Common myeloid progenitor, CD34-positive (primary cell): ENCODE results near the gene MYOZ1.

Experiments
- CTCF ChIA-PET: fragments of 350-600 bp; sonication (Branson Sonifier 250); formaldehyde crosslinking; loops from one replicate; lab custom pipeline; 2021; ENCODE audit warnings: antibody characterized with exemption; lab: Charles Lee
- POLR2A ChIA-PET: fragments of 350-600 bp; sonication (Branson Sonifier 250); formaldehyde crosslinking; loops from one replicate; lab custom pipeline; 2021; ENCODE audit warnings: antibody characterized with exemption; lab: Charles Lee
- DNase-seq, 3 donors: peaks; one replicate each; pipeline versions ENCODE4 v3.0.0 to v3.0.0-alpha.2; 2013
- H3K27ac ChIP-seq, 2 experiments: 1 replicate in 1 of 2; 2 replicates in 1 of 2; pipeline ENCODE4 v1.7.0; 2013; ENCODE audit warnings: inconsistent platforms in 2 of 2, low read length in 2 of 2, mild to moderate bottlenecking in 2 of 2, low read depth in 1 of 2, moderate library complexity in 1 of 2; ENCODE audit not compliant: severe bottlenecking in 2 of 2, insufficient read depth in 1 of 2, poor library complexity in 1 of 2
- H3K27me3 ChIP-seq, 5 experiments: replicated peaks in 2 of 5; 1 replicate in 3 of 5; 2 replicates in 2 of 5; pipeline versions ENCODE4 v1.6.1 to v1.7.0; 2013; ENCODE audit warnings: low read length in 4 of 5, mild to moderate bottlenecking in 2 of 5, moderate library complexity in 2 of 5, inconsistent platforms in 1 of 5; ENCODE audit not compliant: insufficient read depth in 5 of 5, control insufficient read depth in 4 of 5
- H3K36me3 ChIP-seq, 4 experiments: 1 replicate in 2 of 4; 2 replicates in 2 of 4; pipeline versions ENCODE4 v1.6.1 to v1.7.0; 2013; ENCODE audit warnings: low read length in 3 of 4, control low read depth in 1 of 4, mild to moderate bottlenecking in 1 of 4; ENCODE audit not compliant: control insufficient read depth in 4 of 4, insufficient read depth in 4 of 4
- H3K4me1 ChIP-seq, 4 experiments: 1 replicate in 3 of 4; 2 replicates in 1 of 4; pipeline versions ENCODE4 v1.6.1 to v1.7.1; 2013; ENCODE audit warnings: low read length in 3 of 4, mild to moderate bottlenecking in 3 of 4, control low read depth in 1 of 4, inconsistent platforms in 1 of 4, moderate library complexity in 1 of 4; ENCODE audit not compliant: control insufficient read depth in 4 of 4, insufficient read depth in 4 of 4; ENCODE audit errors: control extremely low read depth in 1 of 4
- H3K4me3 ChIP-seq, 7 experiments: 1 replicate in 4 of 7; 2 replicates in 3 of 7; pipeline versions ENCODE4 v1.5.1 to v1.7.0; 2013; ENCODE audit warnings: mild to moderate bottlenecking in 7 of 7, low read length in 6 of 7, moderate library complexity in 6 of 7, inconsistent platforms in 2 of 7, low read depth in 2 of 7, control low read depth in 1 of 7; ENCODE audit not compliant: insufficient read depth in 4 of 7, control insufficient read depth in 1 of 7; ENCODE audit errors: extremely low read depth in 1 of 7
- H3K9me3 ChIP-seq, 5 experiments: 1 replicate in 4 of 5; 2 replicates in 1 of 5; pipeline versions ENCODE4 v1.6.1 to v1.7.1; 2013; ENCODE audit warnings: low read length in 4 of 5, mild to moderate bottlenecking in 2 of 5, inconsistent platforms in 1 of 5, low read depth in 1 of 5, moderate library complexity in 1 of 5; ENCODE audit not compliant: control insufficient read depth in 4 of 5, insufficient read depth in 2 of 5; ENCODE audit errors: control extremely low read depth in 1 of 5
- WGBS: methylation state at CpG from one replicate; pipeline ENCODE4 v1.1.5; 2013; ENCODE audit not compliant: insufficient coverage; 5-methylcytosine and 5-hydroxymethylcytosine counted together

The MYOZ1 gene

GRCh38 chr10:73646598-73647041, 5.3 kb upstream of the MYOZ1 start:
- Histone ChIP-seq H3K27ac (no peak overlapping the region), H3K36me3 (no peaks in the 10 kb centered on the region), H3K27me3 (no peaks in the 10 kb centered on the region), H3K9me3 (no peaks in the 10 kb centered on the region), H3K4me1 (peaks cover 0 to 38% (median 18%) of the 10 kb centered on the region in 4 experiments), H3K4me3 (no peak overlapping the region)
- DNase-seq, result no peak
- ChIA-PET CTCF (interaction anchor here (0.7 to 6.3 kb wide), 8 partner anchors 23 to 395 kb away, joined by 3 to 98 read pairs (median 5); partner anchors contain the start of genes MRPS16 and USP54), POLR2A (no interaction called here)
- whole genome bisulfite sequencing, result 98% methylated on average over 8 of the region's 9 CpGs

DNA sequence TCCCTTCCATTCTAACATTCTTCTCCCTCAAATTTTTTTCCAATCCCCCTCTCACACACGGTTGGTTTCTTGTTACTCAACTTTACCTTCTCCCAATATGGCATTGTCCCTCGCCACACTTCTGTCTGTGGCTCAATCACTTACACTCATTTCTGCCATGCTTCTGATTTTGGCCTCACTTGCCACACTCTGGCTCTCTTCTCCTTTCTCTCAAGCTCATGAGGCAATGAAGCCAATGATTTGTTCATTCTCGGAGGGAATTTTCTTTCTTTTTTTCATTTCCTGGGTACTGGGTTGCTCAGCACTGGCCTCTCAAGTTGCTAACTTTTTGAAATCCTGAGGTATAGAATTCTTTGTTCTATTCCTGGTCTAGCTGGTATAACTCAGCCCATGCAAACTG, 4.0 kb upstream of the MYOZ1 start:
- no peaks in the 10 kb centered on the region for H3K36me3 ChIP-seq
- no peaks in the 10 kb centered on the region for H3K9me3 ChIP-seq
- WGBS, result 88% methylated on average over 2 of the region's 3 CpGs
- peaks cover 0 to 34% (median 18%) of the 10 kb centered on the region in 4 experiments for H3K4me1 ChIP-seq
- H3K4me3 ChIP-seq, result no peak overlapping the region
- ChIA-PET CTCF (interaction anchor here (0.7 to 6.3 kb wide), 14 partner anchors 9 to 133 kb away, joined by 3 to 98 read pairs (median 4); no protein-coding TSS in a partner anchor), POLR2A (no interaction called here)
- H3K27ac ChIP-seq, result no peak overlapping the region
- H3K27me3 ChIP-seq, result no peaks in the 10 kb centered on the region
- DNase-seq, result no peak

DNA sequence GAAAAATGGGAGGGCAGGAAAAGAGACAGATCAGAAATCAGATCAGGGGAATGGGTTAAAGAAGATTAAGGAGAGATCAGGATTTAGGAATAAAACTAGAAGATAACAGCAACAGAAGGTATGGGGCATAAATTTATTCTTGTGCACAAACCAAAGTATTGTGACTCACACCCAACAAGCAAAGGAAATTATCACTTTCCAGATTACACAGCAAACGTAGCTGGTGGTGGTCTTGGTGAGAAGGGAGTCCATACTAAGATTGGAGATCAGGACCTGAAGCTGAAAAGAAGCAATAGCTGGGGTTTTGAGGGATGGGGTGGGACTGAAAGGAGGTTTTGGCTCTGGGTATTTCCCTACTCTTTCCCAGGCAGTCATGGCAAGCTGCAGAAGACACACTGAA, 3.5 kb upstream of the MYOZ1 start:
- H3K27ac ChIP-seq, result no peak overlapping the region
- ChIA-PET POLR2A (no interaction called here), CTCF (interaction anchor here (0.7 to 6.3 kb wide), 16 partner anchors 9 to 132 kb away, joined by 3 to 98 read pairs (median 4); no protein-coding TSS in a partner anchor)
- H3K36me3 ChIP-seq, result no peaks in the 10 kb centered on the region
- peaks cover 0 to 34% (median 18%) of the 10 kb centered on the region in 4 experiments for H3K4me1 ChIP-seq
- no peaks in the 10 kb centered on the region for H3K9me3 ChIP-seq
- WGBS, result no CpG with 5 or more reads among the region's 1 CpG
- H3K4me3 ChIP-seq, result no peak overlapping the region
- H3K27me3 ChIP-seq, result no peaks in the 10 kb centered on the region
- DNase-seq, result no peak

- Histone ChIP-seq H3K36me3 (no peaks in the 10 kb centered on the region), H3K4me3 (peak overlapping the region in 4 of 7 experiments; percentile 4 to 70 (median 34)), H3K9me3 (no peaks in the 10 kb centered on the region), H3K27ac (no peak overlapping the region), H3K27me3 (no peaks in the 10 kb centered on the region), H3K4me1 (peaks cover 0 to 34% (median 18%) of the 10 kb centered on the region in 4 experiments)
- 18% methylated on average over 5 of the region's 5 CpGs for WGBS
- ChIA-PET POLR2A (interaction anchor here (1.3 kb wide), 1 partner anchor 110 kb away, joined by 4 read pairs; no protein-coding TSS in a partner anchor), CTCF (interaction anchor here (0.7 to 6.3 kb wide), 20 partner anchors 10 to 143 kb away, joined by 3 to 98 read pairs (median 4); no protein-coding TSS in a partner anchor)
- DNase-seq, result peak; percentile 74 to 80 (median 75)
Measured at GRCh38 chr10:73644015-73644743, 2.9 kb upstream of the MYOZ1 start.

DNA sequence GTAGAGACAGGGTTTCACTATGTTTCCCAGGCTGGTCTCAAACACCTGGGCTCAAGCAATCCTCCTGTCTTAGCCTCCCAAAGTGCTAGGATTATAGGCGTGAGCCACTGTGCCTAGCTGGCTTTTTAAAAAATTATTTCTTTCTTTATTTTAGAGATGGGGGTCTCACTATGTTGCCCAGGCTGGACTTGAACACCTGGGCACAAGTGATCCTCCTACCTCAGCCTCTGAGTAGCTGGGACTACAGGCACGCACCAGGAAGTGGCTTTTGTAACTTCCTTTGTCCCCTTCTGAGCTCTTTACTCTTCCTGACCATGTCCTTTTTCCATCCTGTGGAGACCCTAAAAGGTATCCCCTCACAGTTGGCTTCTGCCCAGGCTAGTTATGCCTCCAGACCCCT, 2.1 kb upstream of the MYOZ1 start:
- H3K9me3 ChIP-seq, result no peaks in the 10 kb centered on the region
- no peak overlapping the region for H3K27ac ChIP-seq
- 44% methylated on average over 1 of the region's 2 CpGs for WGBS
- ChIA-PET CTCF (interaction anchor here (0.7 to 6.3 kb wide), 18 partner anchors 11 to 142 kb away, joined by 3 to 98 read pairs (median 4); no protein-coding TSS in a partner anchor), POLR2A (interaction anchor here (1.3 kb wide), 1 partner anchor 109 kb away, joined by 4 read pairs; no protein-coding TSS in a partner anchor)
- H3K36me3 ChIP-seq, result no peaks in the 10 kb centered on the region
- DNase-seq, result no peak
- H3K27me3 ChIP-seq, result no peaks in the 10 kb centered on the region
- H3K4me1 ChIP-seq, result peaks cover 0 to 33% (median 16%) of the 10 kb centered on the region in 4 experiments
- no peak overlapping the region for H3K4me3 ChIP-seq

GRCh38 chr10:73639286-73639685, 2.0 kb downstream of the MYOZ1 start:
- 100% methylated on average over 3 of the region's 3 CpGs for WGBS
- no peak overlapping the region for H3K27ac ChIP-seq
- ChIA-PET CTCF (interaction anchor here (5.0 kb wide), 1 partner anchor 110 kb away, joined by 28 read pairs; no protein-coding TSS in a partner anchor), POLR2A (no interaction called here)
- no peak for DNase-seq
- no peak overlapping the region for H3K4me3 ChIP-seq
- no peaks in the 10 kb centered on the region for H3K36me3 ChIP-seq
- peaks cover 0 to 23% (median 5%) of the 10 kb centered on the region in 4 experiments for H3K4me1 ChIP-seq
- H3K9me3 ChIP-seq, result no peaks in the 10 kb centered on the region
- no peaks in the 10 kb centered on the region for H3K27me3 ChIP-seq

GRCh38 chr10:73635781-73636180, 5.5 kb downstream of the MYOZ1 start:
- no peak for DNase-seq
- Histone ChIP-seq H3K9me3 (no peaks in the 10 kb centered on the region), H3K4me1 (no peaks in the 10 kb centered on the region), H3K36me3 (no peaks in the 10 kb centered on the region), H3K4me3 (no peak overlapping the region), H3K27ac (no peak overlapping the region), H3K27me3 (no peaks in the 10 kb centered on the region)
- ChIA-PET CTCF (interaction anchor here (1.4 to 2.2 kb wide), 2 partner anchors 10 to 12 kb away, joined by 3 to 4 read pairs; no protein-coding TSS in a partner anchor), POLR2A (no interaction called here)
- no CpG with 5 or more reads among the region's 1 CpG for WGBS
